ENCODE measurements around the gene GNG13.

GNG13 gene

DNA sequence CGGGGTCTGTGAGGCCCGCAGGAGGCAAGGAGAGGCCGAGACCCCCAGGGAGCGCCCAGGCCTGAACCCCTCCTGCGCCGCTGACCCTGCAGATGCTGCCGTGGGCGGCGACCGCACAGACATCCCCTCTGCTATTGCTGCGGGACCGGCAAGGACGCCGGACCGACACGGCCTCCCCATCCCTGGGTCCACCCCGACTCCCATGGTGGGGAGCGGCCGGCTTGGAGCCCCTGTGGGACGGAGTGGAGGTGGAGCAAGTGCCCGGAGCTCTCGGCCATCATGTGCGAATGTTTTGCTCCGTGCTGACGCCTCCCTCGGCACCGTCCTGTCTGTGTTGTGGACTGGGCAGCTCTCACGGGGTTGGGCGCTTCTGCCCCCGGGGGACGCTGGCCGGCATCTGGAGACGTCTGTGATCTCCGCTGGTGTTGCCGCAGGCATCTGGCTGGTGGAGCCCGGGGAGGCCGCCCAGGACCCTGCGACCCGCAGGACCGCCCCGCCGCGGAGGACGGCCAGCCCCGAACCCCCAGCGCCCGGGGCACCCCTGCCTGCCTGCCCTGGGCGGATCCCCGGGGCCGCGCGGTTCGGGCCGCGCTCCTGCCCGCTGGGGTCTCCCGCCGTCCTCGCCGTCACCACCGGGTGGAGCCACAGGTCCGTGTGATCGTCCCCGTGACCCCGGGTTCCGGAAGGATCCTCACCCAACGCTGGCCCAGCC, 12.8 kb upstream of the GNG13 start:
- peak; percentile 75 for DNase-seq (ENCODE audit: low spot score)

- no peak for DNase-seq (ENCODE audit: low spot score)
Observed at GRCh38 chr16:808085-808386, 7.5 kb upstream of the GNG13 start.

DNA sequence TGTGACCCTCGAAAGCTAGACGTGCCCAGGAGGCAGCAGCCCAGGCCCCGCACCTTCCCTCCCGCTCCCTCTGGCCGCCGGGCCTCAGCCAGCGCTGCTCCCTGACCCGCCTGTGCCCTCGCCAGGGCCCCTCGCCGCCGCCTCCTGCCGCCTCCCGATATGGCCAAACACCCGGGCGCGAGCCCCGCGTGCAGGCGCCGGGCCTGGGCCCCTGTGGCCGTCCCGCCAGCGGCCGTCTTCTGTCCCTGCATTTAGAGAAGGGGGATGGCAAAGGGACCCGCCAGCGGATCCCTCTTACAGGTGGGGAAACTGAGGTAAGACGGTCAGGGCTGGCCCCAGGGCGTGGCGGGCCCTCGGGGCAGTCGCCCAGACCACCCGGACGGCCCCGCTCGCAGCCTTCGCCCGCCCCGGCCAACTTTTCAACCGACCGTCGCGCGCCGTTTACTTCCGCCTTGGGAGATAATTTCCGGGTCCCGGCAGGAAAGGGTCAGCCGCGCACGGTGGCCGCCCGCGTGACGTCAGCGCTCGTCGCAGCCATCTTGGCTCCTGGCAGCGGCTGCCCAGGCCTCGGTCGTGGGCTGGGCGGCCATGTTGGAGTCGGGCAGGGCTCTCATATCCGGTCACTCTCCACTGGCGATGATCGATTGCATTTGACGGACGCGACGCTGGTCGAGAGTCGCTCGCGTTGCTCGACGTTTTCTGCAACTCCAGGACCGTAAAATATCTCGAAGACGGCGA, 7.0 kb upstream of the GNG13 start:
- peak; percentile 66 for DNase-seq (ENCODE audit: low spot score)

DNA sequence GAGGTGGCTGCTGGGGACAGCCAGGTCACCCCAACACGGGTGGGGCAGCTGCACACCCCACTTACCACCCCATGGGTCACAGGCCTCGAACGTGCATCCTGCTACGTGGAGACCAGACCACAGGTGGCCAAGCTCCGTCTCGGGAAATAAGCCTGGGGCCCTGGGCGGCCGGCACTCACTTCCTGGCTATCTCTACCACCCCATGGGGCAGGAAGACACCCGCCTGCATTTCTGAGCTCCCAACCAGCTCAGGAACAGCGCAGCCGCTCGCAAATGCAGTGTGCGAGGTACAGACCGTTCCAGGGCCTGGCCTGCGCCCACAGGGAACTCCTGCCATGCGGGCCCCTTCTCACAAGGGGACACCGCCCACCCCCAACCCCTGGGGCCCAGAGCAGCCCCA, 4.9 kb upstream of the GNG13 start:
- no peak for DNase-seq (ENCODE audit: low spot score)

- no peak for DNase-seq (ENCODE audit: low spot score)
Observed at GRCh38 chr16:804193-805048, 3.9 kb upstream of the GNG13 start.

GRCh38 chr16:803754-804080, 3.2 kb upstream of the GNG13 start:
- no peak for DNase-seq (ENCODE audit: low spot score)

DNA sequence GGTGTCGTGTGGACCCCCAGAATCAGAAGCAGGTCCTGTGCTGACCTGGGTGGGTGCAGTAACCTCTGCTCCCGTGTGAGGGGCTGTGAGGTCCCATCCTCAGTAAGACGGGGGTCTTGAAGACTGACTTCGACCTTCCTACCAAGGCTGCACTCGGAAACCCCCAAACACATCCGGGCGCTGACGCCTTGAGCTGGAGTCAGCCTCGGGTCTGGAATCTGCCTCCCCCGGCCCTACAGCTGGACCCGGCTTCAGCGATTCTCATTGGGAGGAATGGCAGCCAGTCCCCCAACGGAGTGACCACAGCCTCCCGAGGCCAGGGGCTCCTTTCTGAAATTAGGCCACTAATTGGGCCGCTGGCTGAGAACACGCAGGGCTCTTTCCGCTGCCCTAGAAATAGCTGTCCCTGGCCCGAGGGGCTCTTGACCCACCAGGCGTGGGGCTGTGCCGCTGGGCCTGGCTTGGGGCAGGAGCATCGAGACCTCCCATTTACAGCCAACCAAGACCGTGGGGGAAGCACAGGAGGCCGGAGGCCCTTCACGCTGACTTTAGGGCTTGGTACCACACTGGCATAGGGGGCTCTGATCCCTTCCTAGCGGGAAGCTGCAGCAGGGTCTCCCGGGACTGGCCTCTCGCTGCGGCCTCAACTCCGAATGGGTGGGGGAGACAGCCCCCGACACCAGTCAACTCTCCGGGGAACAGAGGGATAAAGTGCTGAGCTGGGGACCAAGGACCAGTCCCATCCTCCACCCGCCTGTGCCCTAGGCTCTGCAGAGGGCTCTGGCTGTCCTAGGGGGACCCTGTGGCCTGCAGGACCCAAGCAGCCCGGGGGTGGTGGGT, 2.6 kb upstream of the GNG13 start:
- DNase-seq (ENCODE audit: low spot score), result no peak

GRCh38 chr16:802461-802860, 1.9 kb upstream of the GNG13 start:
- DNase-seq (ENCODE audit: low spot score), result no peak

- no peak for DNase-seq (ENCODE audit: low spot score)
Observed at GRCh38 chr16:801584-802363, 1.2 kb upstream of the GNG13 start.

GRCh38 chr16:800834-801511, 439 bp upstream of the GNG13 start:
- DNase-seq (ENCODE audit: low spot score), result no peak

- no peak for DNase-seq (ENCODE audit: low spot score)
Observed at GRCh38 chr16:799111-799947, 1.2 kb downstream of the GNG13 start.

DNA sequence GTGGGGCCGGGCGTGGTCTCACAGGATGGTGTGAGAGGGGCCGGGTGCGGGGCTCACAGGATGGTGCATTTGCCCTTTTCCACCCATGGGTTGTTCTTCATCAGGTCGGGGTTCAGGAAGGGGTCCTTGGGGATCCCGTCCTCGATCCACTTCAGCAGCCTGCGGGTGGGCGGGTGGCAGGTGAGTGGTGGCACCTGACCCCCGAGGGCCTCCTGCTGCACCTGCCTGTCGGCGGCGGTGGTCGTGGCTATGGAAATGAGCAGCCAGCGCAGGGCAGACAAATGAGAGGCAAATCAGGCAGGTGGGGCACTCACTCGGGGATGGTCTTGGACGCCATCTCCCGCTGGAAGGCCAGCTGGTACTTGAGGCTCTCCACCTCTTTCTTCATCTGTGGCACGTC, 1.9 kb downstream of the GNG13 start:
- no peak for DNase-seq (ENCODE audit: low spot score)

DNA sequence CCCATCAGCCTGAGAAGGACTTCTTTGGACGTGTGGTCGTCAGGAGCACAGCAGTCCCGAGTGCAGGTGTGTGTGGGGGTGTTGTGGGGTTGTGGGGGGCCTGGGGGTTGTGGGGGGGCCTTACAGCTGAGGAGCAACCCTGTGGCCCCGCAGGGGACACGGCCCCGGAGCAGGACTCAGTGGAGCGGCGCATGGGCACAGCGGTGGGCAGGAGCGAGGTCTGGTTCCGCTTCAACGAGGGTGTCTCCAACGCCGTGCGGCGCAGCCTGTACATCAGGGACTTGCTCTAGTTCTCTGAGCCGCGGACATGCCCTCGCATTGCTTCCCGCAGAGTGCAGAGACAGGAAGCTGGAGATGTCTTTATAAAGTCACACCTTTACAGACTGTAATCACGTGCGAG, 2.8 kb downstream of the GNG13 start:
- no peak for DNase-seq (ENCODE audit: low spot score)

GRCh38 chr16:797120-797420, 3.5 kb downstream of the GNG13 start:
- no peak for DNase-seq (ENCODE audit: low spot score)

- DNase-seq (ENCODE audit: low spot score), result no peak
Observed at GRCh38 chr16:796296-797119, 4.0 kb downstream of the GNG13 start.

- DNase-seq (ENCODE audit: low spot score), result no peak
Observed at GRCh38 chr16:795580-796229, 4.8 kb downstream of the GNG13 start.

DNA sequence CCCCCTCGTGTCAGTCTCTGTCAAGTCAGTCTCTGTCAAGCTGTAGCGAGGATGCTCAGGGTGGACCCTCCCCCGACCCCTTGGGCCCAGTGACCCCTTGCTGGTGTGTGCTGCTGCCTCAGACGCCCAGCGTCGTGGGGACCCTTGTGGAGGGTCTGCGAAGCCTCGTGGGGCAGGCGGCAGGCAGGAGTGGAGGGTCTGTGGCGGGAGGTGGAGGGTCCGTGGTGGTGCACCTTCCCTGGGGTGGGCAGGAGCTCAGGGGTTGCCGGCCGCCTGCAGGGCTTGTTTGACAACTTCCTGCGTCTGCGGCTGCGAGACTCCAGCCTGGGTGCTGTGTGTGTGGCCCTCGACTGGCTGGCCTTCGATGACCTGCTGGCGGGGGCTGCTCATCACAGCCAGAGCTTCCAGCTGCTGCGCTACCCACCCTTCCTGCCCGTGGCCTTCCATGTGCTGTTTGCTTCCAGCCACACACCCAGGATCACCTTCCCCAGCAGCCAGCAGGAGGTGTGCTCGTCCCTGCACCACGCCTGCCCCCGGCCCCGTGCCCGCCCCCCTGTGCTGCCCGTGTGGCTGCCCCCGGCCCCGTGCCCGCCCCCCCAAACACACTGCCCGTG, 5.6 kb downstream of the GNG13 start:
- DNase-seq (ENCODE audit: low spot score), result no peak

DNA sequence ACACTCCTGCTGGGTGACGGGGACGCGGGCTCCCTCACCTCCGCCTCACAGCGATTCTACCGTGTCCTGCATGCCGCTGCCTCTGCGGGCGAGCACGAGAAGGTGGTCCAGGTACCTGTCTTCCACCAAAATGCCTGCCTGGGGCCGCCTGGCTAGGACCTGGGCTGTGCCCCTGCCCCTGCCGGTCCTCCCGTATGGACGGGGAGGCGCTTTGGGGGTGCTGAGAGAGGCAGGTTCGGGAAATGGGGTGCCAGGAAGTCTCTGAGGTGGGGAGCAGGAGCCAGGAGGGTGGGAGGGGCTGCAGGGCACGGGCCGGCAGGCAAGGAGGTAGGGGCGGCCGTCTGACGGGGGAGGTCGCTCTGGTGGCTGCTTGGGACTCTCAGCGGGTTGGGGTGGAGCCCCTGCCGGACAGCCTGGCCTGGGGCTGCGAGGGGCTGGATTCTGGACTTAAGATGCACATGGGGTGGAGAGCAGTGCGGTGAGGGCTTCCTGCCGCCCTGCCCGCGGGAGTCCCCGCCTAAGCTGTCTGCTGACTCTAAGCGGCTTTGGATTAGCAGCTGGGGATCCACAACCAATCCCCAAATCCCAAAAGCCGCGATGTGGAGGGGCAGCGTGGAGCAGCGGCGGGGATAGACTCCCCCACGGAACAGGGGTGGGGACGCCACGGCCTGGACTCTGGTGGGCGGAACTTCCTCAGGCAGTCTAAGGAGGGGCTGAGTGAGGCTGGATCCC, 6.3 kb downstream of the GNG13 start:
- no peak for DNase-seq (ENCODE audit: low spot score)
